Hepatocyte (in vitro differentiated cells): ENCODE data around the gene PROX2. TPM values are rescaled to one million over a fixed set of nuclear protein-coding genes. Genes with fewer than 3 reads are reported as not detected.

ENCODE experiments used
- DNase-seq: peaks from one replicate; pipeline ENCODE4 v3.0.0-alpha.2; 2016; ENCODE audit warnings: low spot score
- H2AFZ ChIP-seq: fragments of 200-600 bp; sonication (generic); 2 replicates; pipeline ENCODE4 v1.6.0; 2016; ENCODE audit warnings: antibody characterized with exemption, mild to moderate bottlenecking
- H3K27ac ChIP-seq: fragments of 200-600 bp; sonication (generic); 2 replicates; pipeline ENCODE4 v1.5.1; 2016; ENCODE audit warnings: mild to moderate bottlenecking
- H3K27me3 ChIP-seq: fragments of 200-600 bp; sonication (generic); 2 replicates; pipeline ENCODE4 v1.6.1; 2016
- H3K36me3 ChIP-seq: fragments of 200-600 bp; sonication (generic); replicated peaks from 2 replicates; pipeline ENCODE4 v1.5.1; 2016; ENCODE audit warnings: low read depth; ENCODE audit not compliant: insufficient read depth
- H3K4me1 ChIP-seq: fragments of 200-600 bp; sonication (generic); 2 replicates; pipeline ENCODE4 v1.5.1; 2016; ENCODE audit warnings: mild to moderate bottlenecking, moderate library complexity; ENCODE audit not compliant: insufficient read depth
- H3K4me2 ChIP-seq: fragments of 200-600 bp; sonication (generic); 2 replicates; pipeline ENCODE4 v1.6.0; 2016
- H3K4me3 ChIP-seq: fragments of 200-600 bp; sonication (generic); 2 replicates; pipeline ENCODE4 v1.5.1; 2016; ENCODE audit warnings: mild to moderate bottlenecking
- H3K79me2 ChIP-seq: fragments of 200-600 bp; sonication (generic); 2 replicates; pipeline ENCODE4 v1.6.0; 2017; ENCODE audit warnings: mild to moderate bottlenecking
- H3K9me2 ChIP-seq: fragments of 200-600 bp; sonication (generic); replicated peaks from 2 replicates; pipeline ENCODE4 v1.6.0; 2017; ENCODE audit warnings: mild to moderate bottlenecking; ENCODE audit not compliant: insufficient read depth
- H3K9me3 ChIP-seq: fragments of 200-600 bp; sonication (generic); 2 replicates; pipeline ENCODE4 v1.5.1; 2016; ENCODE audit warnings: low read depth, mild to moderate bottlenecking
- H4K20me1 ChIP-seq: fragments of 200-600 bp; sonication (generic); 2 replicates; pipeline ENCODE4 v1.6.0; 2016; ENCODE audit warnings: mild to moderate bottlenecking; ENCODE audit not compliant: insufficient read depth, poor library complexity, severe bottlenecking
- EZH2 ChIP-seq: fragments of 200-600 bp; sonication (generic); IDR thresholded peaks from 2 replicates; pipeline ENCODE4 v1.6.1; 2016; ENCODE audit warnings: antibody characterized with exemption, mild to moderate bottlenecking, borderline replicate concordance
- EZH2phosphoT487 ChIP-seq: fragments of 200-600 bp; sonication (generic); IDR thresholded peaks from one replicate; pipeline ENCODE4 v1.6.1; 2018; ENCODE audit warnings: antibody characterized with exemption, mild to moderate bottlenecking, low read depth, moderate library complexity; ENCODE audit not compliant: unreplicated experiment, severe bottlenecking
- WGBS: methylation state at CpG from one replicate; pipeline ENCODE4 v1.1.6; 2016; ENCODE audit warnings: low lambda C conversion rate; ENCODE audit errors: missing lambda C conversion rate; 5-methylcytosine and 5-hydroxymethylcytosine counted together
- polyA plus RNA-seq: library from polyadenylated mRNA; unstranded; fragments of >200 nt; fragmentation: Nextera tagmentation; extraction: Ambion mirVana; gene quantifications from 2 replicates; pipeline ENCODE4 v1.2.1, GENCODE V29; 2016
- total RNA-seq: library from RNA; depleted of rRNA; stranded (reverse); fragments of >200 nt; gene quantifications from 2 replicates; pipeline ENCODE4 v1.2.3, GENCODE V29; 2014
- TF ChIP-seq, protein P1 (sequence below): fragments of 200-600 bp; sonication (generic); IDR thresholded peaks from 2 replicates; pipeline ENCODE4 v1.5.1; 2016; ENCODE audit warnings: antibody characterized with exemption, mild to moderate bottlenecking; ENCODE audit not compliant: poor library complexity

PROX2 gene
- total and polyA plus RNA-seq, 2 experiments from 2014 or later: not detected

DNA sequence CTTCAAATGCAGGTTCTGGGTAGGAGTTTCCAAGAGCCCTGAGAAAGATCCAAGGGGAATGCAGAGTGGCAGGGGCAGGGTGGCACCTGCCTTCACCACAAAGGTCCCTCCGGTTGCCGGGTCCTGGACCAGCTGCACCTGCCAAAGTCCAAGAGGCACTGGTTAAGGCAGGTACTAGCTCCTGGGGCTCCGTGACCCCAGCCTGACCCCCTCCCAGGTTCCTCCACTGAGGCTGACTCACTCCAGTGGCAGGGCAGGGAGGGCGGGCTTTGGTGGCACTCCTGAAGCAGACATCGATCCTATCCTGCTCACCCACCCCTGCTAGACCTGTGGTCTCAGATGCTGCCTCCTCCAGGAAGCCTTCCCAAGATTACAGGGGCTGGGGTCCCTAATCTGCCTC lies 35.8 kb upstream of the PROX2 start:
- Histone ChIP-seq H3K79me2 (no peaks in the 10 kb centered on the region), H3K36me3 (no peaks in the 10 kb centered on the region), H2AFZ (no peak overlapping the region), H3K4me2 (no peak overlapping the region), H3K4me1 (no peaks in the 10 kb centered on the region), H3K9me2 (no peaks in the 10 kb centered on the region), H3K4me3 (no peak overlapping the region), H3K27me3 (no peaks in the 10 kb centered on the region), H3K9me3 (no peaks in the 10 kb centered on the region), H4K20me1 (no peaks in the 10 kb centered on the region), H3K27ac (no peak overlapping the region)
- TF ChIP-seq EZH2phosphoT487: no peak
- TF ChIP-seq, protein P1, sequence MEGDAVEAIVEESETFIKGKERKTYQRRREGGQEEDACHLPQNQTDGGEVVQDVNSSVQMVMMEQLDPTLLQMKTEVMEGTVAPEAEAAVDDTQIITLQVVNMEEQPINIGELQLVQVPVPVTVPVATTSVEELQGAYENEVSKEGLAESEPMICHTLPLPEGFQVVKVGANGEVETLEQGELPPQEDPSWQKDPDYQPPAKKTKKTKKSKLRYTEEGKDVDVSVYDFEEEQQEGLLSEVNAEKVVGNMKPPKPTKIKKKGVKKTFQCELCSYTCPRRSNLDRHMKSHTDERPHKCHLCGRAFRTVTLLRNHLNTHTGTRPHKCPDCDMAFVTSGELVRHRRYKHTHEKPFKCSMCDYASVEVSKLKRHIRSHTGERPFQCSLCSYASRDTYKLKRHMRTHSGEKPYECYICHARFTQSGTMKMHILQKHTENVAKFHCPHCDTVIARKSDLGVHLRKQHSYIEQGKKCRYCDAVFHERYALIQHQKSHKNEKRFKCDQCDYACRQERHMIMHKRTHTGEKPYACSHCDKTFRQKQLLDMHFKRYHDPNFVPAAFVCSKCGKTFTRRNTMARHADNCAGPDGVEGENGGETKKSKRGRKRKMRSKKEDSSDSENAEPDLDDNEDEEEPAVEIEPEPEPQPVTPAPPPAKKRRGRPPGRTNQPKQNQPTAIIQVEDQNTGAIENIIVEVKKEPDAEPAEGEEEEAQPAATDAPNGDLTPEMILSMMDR: no peak
- no peak for TF ChIP-seq EZH2
- DNase-seq: no peak
- WGBS: 86% methylated on average over 5 of the region's 5 CpGs

DNA sequence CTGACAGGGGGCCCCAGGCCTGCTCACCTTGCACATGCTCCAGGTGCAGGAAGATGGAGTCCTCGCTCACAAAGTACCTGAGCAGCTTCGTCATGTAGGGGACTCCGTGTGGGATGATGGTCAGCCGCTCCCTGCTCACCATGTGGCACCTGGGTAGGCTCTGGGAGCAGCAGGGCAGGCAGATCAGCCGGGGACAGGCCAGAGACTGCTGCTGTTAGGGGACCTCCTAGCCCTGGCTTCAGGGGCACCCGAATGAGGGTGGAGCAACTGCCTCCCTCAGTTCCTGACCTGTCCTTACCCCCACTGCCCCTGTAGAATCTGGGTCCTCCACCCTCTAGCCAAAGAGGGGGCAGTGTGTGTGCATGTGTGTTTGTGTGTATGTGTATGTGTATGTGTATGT lies 35.3 kb upstream of the PROX2 start:
- no peaks in the 10 kb centered on the region for H3K9me3 ChIP-seq
- DNase-seq: no peak
- no peaks in the 10 kb centered on the region for H3K36me3 ChIP-seq
- 96% methylated on average over 6 of the region's 6 CpGs for WGBS
- no peaks in the 10 kb centered on the region for H3K9me2 ChIP-seq
- H2AFZ ChIP-seq: no peak overlapping the region
- no peaks in the 10 kb centered on the region for H4K20me1 ChIP-seq
- H3K4me3 ChIP-seq: no peak overlapping the region
- no peaks in the 10 kb centered on the region for H3K4me1 ChIP-seq
- H3K79me2 ChIP-seq: no peaks in the 10 kb centered on the region
- TF ChIP-seq, protein P1: no peak
- TF ChIP-seq EZH2: no peak
- no peak for TF ChIP-seq EZH2phosphoT487
- no peak overlapping the region for H3K4me2 ChIP-seq
- H3K27ac ChIP-seq: no peak overlapping the region
- H3K27me3 ChIP-seq: no peaks in the 10 kb centered on the region

DNA sequence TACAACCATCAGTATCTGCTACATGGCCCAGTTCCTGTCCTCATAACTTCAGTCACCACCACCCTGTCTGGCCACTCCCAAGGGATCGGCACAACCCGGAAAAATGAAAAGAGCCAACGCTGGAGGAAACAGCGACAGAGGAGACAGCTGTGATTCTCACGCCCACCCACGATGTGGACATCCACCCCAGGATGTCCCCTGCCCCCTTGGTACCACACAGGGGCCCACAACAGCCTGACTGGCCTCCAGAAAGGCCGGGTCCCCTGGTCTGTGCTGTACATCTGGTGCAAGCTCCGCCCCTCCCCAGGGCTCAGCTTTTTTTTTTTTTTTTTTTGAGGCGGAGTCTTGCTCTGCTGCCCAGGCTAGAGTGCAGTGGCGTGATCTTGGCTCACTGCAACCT lies 34.6 kb upstream of the PROX2 start:
- Histone ChIP-seq H3K4me1 (no peaks in the 10 kb centered on the region), H3K9me2 (no peaks in the 10 kb centered on the region), H3K9me3 (no peaks in the 10 kb centered on the region), H3K4me2 (no peak overlapping the region), H3K27ac (no peak overlapping the region), H3K4me3 (no peak overlapping the region), H4K20me1 (no peaks in the 10 kb centered on the region), H3K27me3 (no peaks in the 10 kb centered on the region), H3K79me2 (no peaks in the 10 kb centered on the region), H2AFZ (no peak overlapping the region), H3K36me3 (no peaks in the 10 kb centered on the region)
- WGBS: 90% methylated on average over 10 of the region's 10 CpGs
- no peak for TF ChIP-seq EZH2
- TF ChIP-seq EZH2phosphoT487: no peak
- TF ChIP-seq, protein P1: no peak
- DNase-seq: no peak

DNA sequence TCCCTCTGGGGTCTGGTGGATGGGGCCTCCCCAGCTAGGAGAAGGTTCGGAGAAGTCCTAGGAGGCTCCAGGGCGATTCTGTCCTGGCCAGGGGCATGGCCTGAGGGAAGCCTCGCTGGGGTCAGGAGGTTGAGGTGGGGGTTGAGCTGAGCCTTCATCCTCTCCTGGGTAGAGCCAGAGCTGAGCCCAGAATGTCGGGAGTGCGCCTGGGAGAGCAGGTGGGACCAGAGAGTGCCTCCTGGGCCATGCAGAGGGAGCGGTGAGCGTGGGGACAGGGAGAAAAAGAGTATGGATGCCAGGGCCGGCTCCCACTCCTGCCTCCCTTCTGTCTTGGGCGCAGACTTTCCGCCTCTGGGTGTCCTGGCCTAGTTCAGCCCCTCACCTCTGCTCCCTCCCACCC lies 34.0 kb upstream of the PROX2 start:
- no peak for DNase-seq
- TF ChIP-seq, protein P1: no peak
- TF ChIP-seq EZH2phosphoT487: no peak
- TF ChIP-seq EZH2: no peak
- no peak overlapping the region for H3K4me2 ChIP-seq
- no peak overlapping the region for H2AFZ ChIP-seq
- H3K27me3 ChIP-seq: no peaks in the 10 kb centered on the region
- H3K4me3 ChIP-seq: no peak overlapping the region
- WGBS: 87% methylated on average over 9 of the region's 10 CpGs
- H3K79me2 ChIP-seq: no peaks in the 10 kb centered on the region
- no peaks in the 10 kb centered on the region for H3K9me3 ChIP-seq
- H3K9me2 ChIP-seq: no peaks in the 10 kb centered on the region
- no peak overlapping the region for H3K27ac ChIP-seq
- H3K36me3 ChIP-seq: no peaks in the 10 kb centered on the region
- no peaks in the 10 kb centered on the region for H4K20me1 ChIP-seq
- H3K4me1 ChIP-seq: no peaks in the 10 kb centered on the region
